HepG2 (cell line): ENCODE measurements around the gene SELPLG. TPM values are rescaled to one million over a fixed set of nuclear protein-coding genes. Genes with fewer than 3 reads are reported as not detected.

Experiments
- ATAC-seq: fragments of 200-7000 bp; cut with Tn5 transposase; 3 replicates; pipeline ENCODE4 v1.9.1; 2020; ENCODE audit warnings: mild to moderate bottlenecking, moderate library complexity
- BruUV-seq: library from RNA; stranded (reverse); fragments of 400-500 nt; replicated peaks from 2 replicates; lab custom pipeline; 2021; lab: Mats Ljungman, UMichigan
- CTCF ChIA-PET: fragments of 300-600 bp; formaldehyde crosslinking; extraction: SDS; loops from one replicate; lab custom pipeline; 2021; ENCODE audit warnings: low total read pairs, inconsistent platforms, low intra/inter-chr PET ratio; lab: Yijun Ruan, JAX
- POLR2A ChIA-PET: fragments of 350-600 bp; sonication (Branson Sonifier 250); formaldehyde crosslinking; loops from one replicate; lab custom pipeline; 2020; ENCODE audit warnings: antibody characterized with exemption, inconsistent platforms; lab: Yijun Ruan, JAX
- DNase-seq: peaks from one replicate; pipeline ENCODE4 v3.0.0-alpha.2; 2015; ENCODE audit warnings: low spot score
- FAIRE-seq: peaks from 3 replicates; lab custom pipeline; 2011; peaks lifted over from hg19 to GRCh38; lab: Jason Lieb, UNC
- H2AFZ ChIP-seq: one replicate; pipeline ENCODE4 v1.6.1; 2011; ENCODE audit warnings: low read length, inconsistent platforms
- H3K27ac ChIP-seq: fragments of 300-600 bp; 3 replicates; pipeline ENCODE4 v1.8.0; 2011; ENCODE audit warnings: mixed run types, mild to moderate bottlenecking, mixed read lengths, low read length, inconsistent platforms; ENCODE audit not compliant: insufficient read depth; ENCODE audit errors: extremely low read length
- H3K27me3 ChIP-seq, 2 experiments: fragments of 200-600 bp in 1 of 2; 2 replicates in 1 of 2; 3 replicates in 1 of 2; pipeline versions ENCODE4 v1.6.0 to v1.8.0; 2011; ENCODE audit warnings: low read length in 2 of 2, mild to moderate bottlenecking in 2 of 2, moderate library complexity in 2 of 2, inconsistent platforms in 1 of 2; ENCODE audit not compliant: insufficient read depth in 2 of 2, control insufficient read depth in 1 of 2
- H3K36me3 ChIP-seq, 2 experiments: fragments of 200-600 bp in 1 of 2; replicated peaks in 1 of 2; 2 replicates in 1 of 2; 3 replicates in 1 of 2; pipeline versions ENCODE4 v1.5.1 to v1.8.0; 2011; ENCODE audit warnings: low read length in 2 of 2, inconsistent platforms in 1 of 2; ENCODE audit not compliant: insufficient read depth in 2 of 2, control insufficient read depth in 1 of 2
- H3K4me1 ChIP-seq: 2 replicates; pipeline ENCODE4 v1.5.1; 2012; ENCODE audit warnings: low read length, inconsistent platforms; ENCODE audit not compliant: insufficient read depth
- H3K4me2 ChIP-seq: 2 replicates; pipeline ENCODE4 v1.6.0; 2011; ENCODE audit warnings: low read depth, low read length, inconsistent platforms
- H3K4me3 ChIP-seq, 3 experiments: fragments of 200-600 bp in 1 of 3; sonication (generic), shearing (Covaris generic) in 1 of 3; replicated peaks in 1 of 3; 2 replicates each; pipeline ENCODE4 v1.5.1; 2011 to 2016; ENCODE audit warnings: low read length in 3 of 3, inconsistent platforms in 2 of 3, low read depth in 2 of 3, mild to moderate bottlenecking in 2 of 3, control low read depth in 1 of 3, mixed read lengths in 1 of 3; ENCODE audit not compliant: insufficient read depth in 1 of 3
- H3K79me2 ChIP-seq: one replicate; pipeline ENCODE4 v1.6.1; 2011; ENCODE audit warnings: low read length, inconsistent platforms; ENCODE audit not compliant: insufficient read depth
- H3K9ac ChIP-seq: 2 replicates; pipeline ENCODE4 v1.6.0; 2011; ENCODE audit warnings: mild to moderate bottlenecking, low read depth, low read length, inconsistent platforms; ENCODE audit not compliant: insufficient read depth
- H3K9me3 ChIP-seq: 2 replicates; pipeline ENCODE4 v1.5.1; 2012; ENCODE audit warnings: mild to moderate bottlenecking, low read length
- H4K20me1 ChIP-seq: 2 replicates; pipeline ENCODE4 v1.6.0; 2011; ENCODE audit warnings: inconsistent platforms, mild to moderate bottlenecking, low read length, moderate library complexity; ENCODE audit not compliant: insufficient read depth
- CHCHD3 ChIP-seq: sonication (generic); formaldehyde crosslinking; IDR thresholded peaks from 2 replicates; pipeline ENCODE4 v1.8.0; 2022; ENCODE audit warnings: mild to moderate bottlenecking, missing genetic modification reagents, moderate library complexity
- GATAD2A ChIP-seq: IDR thresholded peaks from 2 replicates; pipeline ENCODE4 v1.6.1; 2016
- GTF3A ChIP-seq: sonication (generic); formaldehyde crosslinking; conservative IDR thresholded peaks from 2 replicates; pipeline ENCODE4 v1.4.0; 2020; ENCODE audit warnings: mild to moderate bottlenecking, missing genetic modification reagents
- KIAA2018 ChIP-seq: sonication (generic); formaldehyde crosslinking; IDR thresholded peaks from 2 replicates; pipeline ENCODE4 v1.5.0; 2020; ENCODE audit warnings: mild to moderate bottlenecking, missing genetic modification reagents, borderline replicate concordance
- MIER2 ChIP-seq: IDR thresholded peaks from 2 replicates; pipeline ENCODE4 v1.6.1; 2016; ENCODE audit warnings: missing biosample characterization, missing genetic modification reagents
- WGBS: methylation state at CpG from one replicate; pipeline ENCODE4 v1.1.6; 2017; ENCODE audit warnings: low lambda C conversion rate; 5-methylcytosine and 5-hydroxymethylcytosine counted together
- in situ Hi-C: cut with HindIII; loops from 2 replicates; pipeline ENCODE4 v1.10.0; 2017; ENCODE audit warnings: low pct_unique_long_range_greater_than_20kb; ENCODE audit not compliant: extremely low pct_ligation_motif_present
- intact Hi-C: fragments of 100-400 bp; cut with micrococcal nuclease; formaldehyde crosslinking; loops from one replicate; pipeline ENCODE4 v1.10.0; 2022; ENCODE audit not compliant: unreplicated experiment
- polyA plus RNA-seq, 8 experiments: library from polyadenylated mRNA; depleted of rRNA in 3 of 8; stranded (reverse) in 7 of 8; unstranded in 1 of 8; fragments of >200 nt; fragmentation: Illumina TruSeq in 4 of 8; extraction: Trizol in 4 of 8; gene quantifications; 2 replicates each; pipeline versions ENCODE4 v1.2.1 to v1.2.3, GENCODE V29; 2011 to 2016; ENCODE audit warnings: low read depth in 4 of 8, missing spikeins in 1 of 8, mixed read lengths in 1 of 8; ENCODE audit not compliant: insufficient read depth in 1 of 8
- total RNA-seq, 5 experiments: library from RNA; depleted of rRNA; stranded (reverse); fragments of >200 nt; fragmentation: Illumina TruSeq; extraction: Trizol; gene quantifications; 2 replicates each; pipeline ENCODE4 v1.2.3, GENCODE V29; 2016; ENCODE audit warnings: low read depth in 1 of 5

Gene SELPLG
- total and polyA plus RNA-seq, 2 of the 13 experiments (the other 11 are each of a cell fraction or from before 2014, with no cell fraction given): 0.12 TPM; not detected in 1

DNA sequence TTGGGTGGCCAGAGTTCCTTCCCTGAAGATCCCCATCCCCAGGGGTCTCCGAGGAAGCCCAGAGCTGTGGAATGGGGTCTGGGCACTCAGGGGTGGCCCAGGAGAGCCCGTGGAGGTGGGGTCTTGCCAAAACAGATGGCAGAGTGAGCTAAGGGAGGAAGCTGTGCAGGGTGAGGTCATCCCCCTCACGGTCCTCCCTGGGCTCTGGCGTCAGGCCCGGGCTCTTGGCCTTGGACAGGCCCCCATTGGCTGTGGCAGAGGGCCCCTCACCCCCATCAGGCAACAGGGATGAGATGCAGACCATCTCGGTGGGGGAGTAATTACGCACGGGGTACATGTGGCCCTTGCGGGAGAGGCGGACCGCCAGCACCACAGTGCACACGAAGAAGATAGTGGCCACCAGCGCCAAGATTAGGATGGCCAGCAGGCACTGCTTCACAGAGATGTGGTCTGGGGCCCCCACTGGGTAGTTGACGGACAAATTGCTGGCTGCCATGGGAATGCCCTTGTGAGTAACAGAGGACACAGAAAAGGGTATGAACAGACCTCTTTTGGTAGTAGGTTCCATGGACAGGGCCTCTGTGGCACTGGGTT, 10.7 kb downstream of the SELPLG start:
- ATAC-seq (no peak), FAIRE-seq (no peak), DNase-seq (no peak)
- Histone ChIP-seq H3K4me3 (no peak overlapping the region), H3K36me3 (no peaks in the 10 kb centered on the region), H3K9me3 (no peaks in the 10 kb centered on the region), H4K20me1 (no peaks in the 10 kb centered on the region), H3K79me2 (no peaks in the 10 kb centered on the region), H2AFZ (no peak overlapping the region), H3K9ac (no peak overlapping the region), H3K4me2 (no peak overlapping the region), H3K4me1 (peaks cover 20% of the 10 kb centered on the region), H3K27ac (no peak overlapping the region), H3K27me3 (peaks cover 0 to 4% of the 10 kb centered on the region in 2 experiments; a peak in 2 of 5 replicates)
- no TSS peak for BruUV-seq
- TF ChIP-seq GTF3A (no peak), GATAD2A (no peak), MIER2 (CRISPR knock-in tag) (no peak), CHCHD3 (no peak), KIAA2018 (CRISPR knock-in tag) (no peak)
- ChIA-PET POLR2A (interaction anchor here (1.1 kb wide), 1 partner anchor 60 kb away, joined by 3 read pairs; the partner anchor contains the start of gene ISCU), CTCF (no interaction called here)
- WGBS: 61% methylated on average over 11 of the region's 14 CpGs
- intact Hi-C loops: no loop called here
- in situ Hi-C loops: no loop called here
